Non-pigmented ciliary epithelial cell (primary cell): ENCODE results near the gene ANKRD1.
"Not testable (repeated sequence)": the region's sequence is repeated elsewhere in the genome, so short reads cannot be mapped to it uniquely, and the experiment has no call there.

Source experiments
- DNase-seq: peaks from one replicate; pipeline ENCODE4 v3.0.0-alpha.2; 2010; ENCODE audit warnings: low read depth

The ANKRD1 gene

DNA sequence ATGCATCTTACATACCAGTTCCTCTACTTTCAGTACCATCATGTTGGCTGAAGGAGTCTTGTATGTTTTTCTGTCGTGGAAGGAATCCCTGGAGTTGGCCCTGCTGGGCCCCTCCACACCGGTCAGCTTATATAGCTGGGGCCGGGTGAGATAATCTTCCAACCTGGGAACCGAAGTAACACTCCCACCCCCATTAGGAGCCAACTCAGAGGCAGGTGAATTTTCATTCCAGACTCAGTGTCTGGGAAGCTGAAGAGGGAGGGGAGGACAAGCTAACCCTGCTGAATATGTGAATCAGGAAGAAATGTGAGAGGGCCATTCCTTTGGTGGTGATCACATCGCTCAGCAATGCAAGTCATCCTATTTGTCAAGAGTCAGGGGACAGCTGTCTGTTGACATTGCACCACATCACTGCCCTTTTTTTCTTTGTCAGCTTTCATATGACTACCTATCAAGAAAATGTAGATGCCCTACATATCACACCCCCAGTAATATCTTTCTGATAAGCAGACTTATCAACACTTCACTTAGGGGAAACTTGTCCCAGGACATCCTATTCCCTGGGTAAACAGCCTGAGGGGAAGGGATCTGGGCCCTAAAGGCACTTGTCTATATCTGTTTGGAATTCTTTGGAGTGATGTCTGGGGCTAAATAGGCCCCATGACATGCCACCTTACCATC lies at the start of gene ANKRD1:
ANKRD1 (minus strand) TSS at position 102 of the 681 bp plus-strand sequence; CDS start at position 42, 60 bp downstream.
- peak; percentile 93 for DNase-seq

DNA sequence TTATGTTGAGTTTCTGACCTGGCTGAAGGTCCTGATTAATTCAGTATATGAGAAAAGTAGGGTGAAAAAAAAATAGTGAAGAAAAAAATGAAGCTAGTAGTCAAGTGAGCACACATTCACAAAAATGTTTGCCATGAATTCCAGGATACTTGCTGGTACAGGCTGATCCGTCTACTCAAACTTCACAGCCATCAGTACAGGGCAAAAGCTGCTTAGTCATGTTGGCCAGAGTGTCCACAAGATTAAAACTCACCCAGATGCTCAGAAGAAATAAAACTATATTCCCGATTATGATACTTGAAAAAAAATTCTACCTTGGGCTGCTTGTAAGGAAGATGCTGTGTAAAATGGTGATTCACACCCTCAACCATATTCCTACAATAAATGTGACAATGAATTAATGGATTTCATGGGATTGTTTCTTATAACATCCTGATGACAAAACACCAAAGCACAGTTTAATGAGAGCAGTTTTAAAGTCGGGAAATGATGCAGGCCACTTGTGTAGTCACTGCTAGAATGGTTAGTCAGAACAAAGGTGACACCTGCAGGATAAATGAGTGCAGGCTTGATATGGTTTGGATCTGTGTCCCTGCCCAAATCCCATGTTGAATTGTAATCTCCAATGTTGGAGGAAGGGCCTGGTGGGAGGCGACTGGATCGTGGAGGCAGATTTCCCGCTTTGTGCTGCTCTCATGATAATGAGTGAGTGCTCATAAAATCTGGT lies 49.2 kb upstream of the ANKRD1 start:
- DNase-seq: no peak

DNA sequence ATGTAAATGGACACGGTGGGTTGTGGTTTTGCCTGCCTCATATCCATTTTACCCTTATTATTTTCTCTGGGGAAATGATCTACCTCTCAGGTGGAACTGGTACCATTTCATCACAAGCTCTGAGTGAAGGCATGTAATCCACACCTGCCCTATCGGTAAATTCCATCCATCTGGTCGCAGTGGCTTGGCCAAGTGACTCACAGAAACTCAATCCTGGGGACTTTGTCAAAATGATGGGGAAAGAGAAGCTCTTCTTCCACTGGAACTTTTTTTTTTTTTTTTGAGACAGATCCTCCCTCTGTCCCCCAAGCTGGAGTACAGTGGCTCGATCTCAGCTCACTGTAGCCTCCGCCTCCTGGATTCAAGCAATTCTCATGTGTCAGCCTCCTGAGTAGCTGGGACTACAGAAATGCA lies 48.2 kb upstream of the ANKRD1 start:
- DNase-seq: no peak

DNA sequence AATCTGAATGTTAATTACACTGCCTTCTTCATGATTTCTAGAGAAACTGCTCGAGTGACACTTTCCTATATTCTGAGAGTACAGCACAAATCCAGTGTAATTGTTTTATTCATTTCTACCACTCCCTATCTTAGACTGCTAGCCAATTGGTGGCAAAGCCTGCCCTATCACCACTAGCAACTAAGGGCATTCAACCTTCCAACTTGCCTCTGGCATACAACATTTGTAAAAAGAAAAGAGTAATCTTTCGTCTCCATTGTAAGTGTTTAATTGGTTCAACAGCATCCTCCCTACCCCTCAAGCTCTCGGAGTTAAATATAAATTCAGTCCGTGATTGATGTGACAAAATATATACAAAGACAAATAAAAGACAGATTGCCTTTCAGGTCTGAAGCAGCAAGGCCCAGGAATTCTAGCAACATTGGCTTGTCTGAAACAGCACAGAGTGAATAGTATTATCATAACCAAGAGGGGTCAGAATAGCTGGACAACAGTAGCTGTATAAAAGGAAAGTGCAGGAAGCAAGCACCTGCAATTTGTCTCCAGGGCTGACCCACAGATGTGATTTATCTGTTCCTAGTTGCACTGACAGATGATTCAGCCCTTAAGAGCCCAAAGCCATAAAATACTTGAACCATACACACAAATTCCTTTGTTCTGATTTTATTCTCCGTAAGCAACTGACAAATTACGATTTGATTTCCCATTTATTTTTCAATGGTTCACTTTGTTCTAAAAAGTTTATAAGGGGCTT lies 47.6 kb upstream of the ANKRD1 start:
- DNase-seq: peak; percentile 73

DNA sequence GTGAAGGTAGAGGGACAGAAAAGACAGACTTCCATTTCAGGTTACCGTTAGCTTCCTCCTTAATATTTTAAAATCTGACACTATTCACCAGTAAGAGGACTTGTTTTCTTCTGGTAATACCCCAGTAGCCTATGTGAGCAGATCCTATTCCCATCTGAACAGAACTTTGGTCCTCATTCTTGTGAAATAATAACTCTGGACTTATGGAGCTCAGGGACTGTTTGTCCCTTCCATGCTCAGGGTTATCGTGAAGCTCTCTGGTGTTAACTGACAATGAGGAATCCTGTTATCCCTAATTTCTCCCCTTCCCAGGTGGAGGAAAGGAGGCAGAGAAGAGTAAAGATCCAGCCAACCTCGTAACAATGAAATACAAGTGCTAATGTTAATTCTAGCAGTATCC lies 47.0 kb upstream of the ANKRD1 start:
- DNase-seq: no peak

DNA sequence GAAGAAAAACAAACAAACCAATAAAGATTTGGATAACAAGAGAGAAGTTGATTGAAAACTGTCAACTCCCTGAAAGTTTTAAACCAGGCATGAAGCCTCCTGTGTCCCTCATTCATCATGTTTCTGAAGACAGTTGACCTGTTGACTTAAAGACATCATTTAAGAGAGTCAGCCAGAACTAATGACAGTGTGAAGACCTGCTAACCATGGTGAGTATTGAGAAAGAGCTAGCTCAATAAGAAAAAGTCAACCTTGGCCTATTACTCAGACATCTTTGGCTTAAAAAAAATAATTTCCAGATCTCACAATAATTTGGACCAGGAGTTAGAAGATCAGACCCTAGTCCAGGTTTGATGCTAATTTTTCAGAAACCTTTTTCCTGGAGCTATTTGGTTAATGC lies 45.3 kb upstream of the ANKRD1 start:
- no peak for DNase-seq

DNA sequence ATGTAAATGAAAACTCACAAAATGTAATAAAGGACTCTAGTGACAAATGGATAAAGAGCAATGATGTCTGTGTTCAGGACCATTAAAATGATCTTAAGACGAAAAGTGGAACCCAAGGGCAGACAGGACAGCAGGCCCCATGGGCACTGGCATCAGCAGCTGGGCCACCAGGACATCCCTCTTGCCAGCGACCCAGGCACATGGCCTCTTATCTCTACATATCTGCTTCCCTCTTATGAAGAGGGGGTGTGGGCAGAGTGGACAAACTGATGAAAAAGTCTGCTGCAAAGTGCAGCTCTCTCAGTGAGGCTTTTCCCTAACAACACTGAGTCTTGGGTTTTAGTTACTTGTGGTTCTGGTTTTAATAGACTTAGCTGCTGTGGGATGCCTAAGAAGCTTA lies 44.8 kb upstream of the ANKRD1 start:
- no peak for DNase-seq

DNA sequence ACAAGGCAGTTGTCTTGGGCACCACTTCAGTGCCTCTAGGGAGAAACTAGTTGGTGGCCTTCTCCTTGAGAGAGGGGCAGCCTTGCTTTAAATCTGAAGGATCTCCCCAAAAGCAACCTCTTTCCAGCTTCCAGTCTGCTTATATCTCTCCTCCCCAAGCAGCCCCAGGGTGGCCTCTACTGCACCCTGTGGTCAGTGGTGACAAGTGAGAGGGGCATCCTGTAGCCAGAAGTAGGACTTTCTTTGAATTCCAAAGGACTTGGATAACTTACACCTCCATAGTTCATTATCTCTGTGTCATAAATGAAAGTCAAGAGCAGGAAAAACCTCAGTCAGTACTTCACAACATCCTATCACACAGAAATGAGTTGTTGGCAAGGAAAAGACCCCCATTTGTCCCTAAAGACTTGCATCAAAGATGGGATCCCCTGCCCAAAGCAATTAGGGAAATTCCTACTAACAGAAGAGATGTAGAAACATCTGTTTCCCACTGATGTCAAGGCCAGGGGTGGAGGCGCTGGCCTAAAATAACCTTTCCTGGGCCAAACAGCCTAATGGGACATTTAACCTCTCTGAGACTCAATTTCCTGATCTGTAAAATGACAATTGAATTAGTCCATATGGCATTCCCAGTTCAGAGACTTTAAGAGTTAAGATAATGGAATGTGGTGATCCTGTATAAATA lies 44.0 kb upstream of the ANKRD1 start:
- DNase-seq: no peak

DNA sequence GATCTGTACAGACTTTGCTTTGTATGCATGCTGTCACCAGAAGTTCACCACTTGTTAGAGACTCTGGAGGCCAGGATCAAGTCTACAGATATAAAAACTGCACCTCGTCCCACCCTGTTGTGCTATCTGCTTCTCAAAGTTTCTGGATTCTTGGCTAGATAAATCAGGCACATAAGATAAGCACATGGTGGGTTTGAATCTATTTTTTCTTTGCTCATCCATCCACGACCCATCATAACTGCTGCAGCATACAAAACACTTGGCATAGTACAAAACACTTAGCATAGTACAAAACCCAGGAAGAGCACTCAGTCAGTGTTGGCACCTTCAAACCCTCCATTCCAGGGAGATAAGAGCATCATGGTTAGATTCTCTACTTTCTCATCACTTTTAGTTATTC lies 42.4 kb upstream of the ANKRD1 start:
- DNase-seq: no peak

DNA sequence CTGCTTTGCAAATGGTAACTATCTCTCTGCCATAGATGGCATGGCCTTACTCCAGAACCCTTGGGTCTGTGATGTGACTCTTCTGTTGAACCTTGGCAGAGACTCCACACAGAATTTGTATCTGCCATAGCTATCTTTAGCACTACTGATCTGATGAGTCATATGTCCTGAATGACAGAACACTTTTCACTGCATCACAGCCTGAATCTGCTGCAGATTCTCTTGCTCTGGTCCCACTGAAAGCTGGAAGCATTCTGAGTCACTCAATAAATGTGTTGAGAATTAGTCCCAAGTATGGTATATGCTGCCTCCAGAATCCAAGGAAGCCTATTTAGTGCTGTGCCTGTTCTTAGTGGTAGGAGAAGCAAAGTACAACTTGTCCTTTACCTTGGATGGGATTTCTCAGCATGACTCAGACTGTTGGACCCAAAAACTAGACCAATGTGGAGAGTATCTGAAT lies 39.5 kb upstream of the ANKRD1 start:
- DNase-seq: peak; percentile 87

DNA sequence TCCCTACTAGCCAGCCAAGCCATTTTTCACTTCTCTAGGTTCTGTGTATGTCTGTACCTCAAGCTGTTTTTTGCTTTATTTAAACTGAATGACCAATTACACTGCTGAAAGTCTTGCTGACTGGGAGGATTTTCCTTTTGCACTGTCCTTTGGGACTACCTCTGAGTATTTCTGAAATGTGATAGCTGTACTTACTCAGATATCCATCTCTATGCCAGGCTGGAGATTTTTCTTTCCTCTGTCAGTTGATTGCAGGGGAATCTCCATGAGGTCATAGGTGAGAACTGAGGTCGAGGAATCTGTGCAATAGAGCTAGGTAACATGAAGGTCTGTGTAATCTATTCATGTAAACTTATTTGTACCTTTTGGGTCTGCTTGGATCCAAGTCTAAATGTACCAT lies 38.9 kb upstream of the ANKRD1 start:
- DNase-seq: no peak

DNA sequence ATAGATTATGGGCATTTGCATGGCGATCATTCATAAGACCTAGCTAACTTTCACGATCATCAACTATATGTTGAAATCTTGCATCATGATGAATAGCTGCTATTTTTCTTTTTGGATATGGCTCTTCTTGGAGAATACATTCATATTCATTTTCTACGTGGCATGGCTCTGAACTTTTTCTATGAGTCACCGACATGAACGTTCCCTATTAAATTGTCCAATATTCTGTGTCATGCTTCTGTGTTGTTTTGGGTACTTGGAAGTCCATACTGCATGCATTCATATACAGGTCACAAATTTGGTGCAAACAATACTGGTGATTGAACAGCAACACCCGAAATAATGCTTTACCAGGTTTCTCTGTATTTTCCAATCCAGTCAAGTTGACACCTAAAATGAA lies 37.9 kb upstream of the ANKRD1 start:
- no peak for DNase-seq

DNA sequence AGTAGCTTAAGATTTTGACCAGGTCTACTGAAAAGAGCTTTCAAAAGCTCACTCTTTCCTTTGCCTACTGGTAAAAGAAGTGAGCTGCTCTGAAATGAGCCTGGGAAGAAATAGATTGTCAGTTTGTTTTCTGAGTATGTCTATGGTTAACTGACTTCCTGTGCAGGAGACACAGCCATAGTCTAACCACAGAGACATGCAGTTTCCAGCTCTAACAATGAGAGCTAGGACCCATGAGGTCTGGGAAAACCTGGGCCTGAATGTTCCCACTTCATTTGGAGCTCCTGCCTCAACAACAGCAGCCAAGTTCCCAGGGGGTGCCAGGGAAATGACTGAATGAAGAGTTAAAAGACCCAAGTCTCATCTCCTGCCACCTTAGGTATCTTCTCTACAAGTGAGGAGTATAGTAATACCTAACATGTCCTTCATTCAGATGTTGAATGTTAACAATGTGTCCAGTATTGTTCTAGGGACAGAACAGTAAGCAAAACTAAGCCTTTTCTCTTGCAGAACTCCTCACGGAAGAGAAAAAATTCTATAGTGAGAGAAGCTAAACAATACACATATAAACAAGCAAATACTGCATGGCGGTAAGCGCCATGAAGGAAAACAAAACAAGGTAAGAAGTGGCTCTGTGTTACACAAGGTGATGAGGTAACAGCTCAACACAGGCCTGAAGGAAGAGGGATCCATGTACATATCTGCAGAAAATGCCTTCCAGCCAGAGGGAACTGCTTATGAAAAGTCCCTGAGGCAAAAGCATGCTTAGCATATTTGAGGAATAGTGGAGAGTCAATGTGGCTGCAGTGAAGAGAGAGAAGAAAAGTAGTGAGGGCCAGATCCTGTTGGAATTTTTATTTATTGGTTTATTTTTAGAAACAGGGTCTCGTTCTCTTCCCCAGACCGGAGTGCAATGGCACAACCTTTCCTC lies 26.4 kb upstream of the ANKRD1 start:
- DNase-seq: no peak

DNA sequence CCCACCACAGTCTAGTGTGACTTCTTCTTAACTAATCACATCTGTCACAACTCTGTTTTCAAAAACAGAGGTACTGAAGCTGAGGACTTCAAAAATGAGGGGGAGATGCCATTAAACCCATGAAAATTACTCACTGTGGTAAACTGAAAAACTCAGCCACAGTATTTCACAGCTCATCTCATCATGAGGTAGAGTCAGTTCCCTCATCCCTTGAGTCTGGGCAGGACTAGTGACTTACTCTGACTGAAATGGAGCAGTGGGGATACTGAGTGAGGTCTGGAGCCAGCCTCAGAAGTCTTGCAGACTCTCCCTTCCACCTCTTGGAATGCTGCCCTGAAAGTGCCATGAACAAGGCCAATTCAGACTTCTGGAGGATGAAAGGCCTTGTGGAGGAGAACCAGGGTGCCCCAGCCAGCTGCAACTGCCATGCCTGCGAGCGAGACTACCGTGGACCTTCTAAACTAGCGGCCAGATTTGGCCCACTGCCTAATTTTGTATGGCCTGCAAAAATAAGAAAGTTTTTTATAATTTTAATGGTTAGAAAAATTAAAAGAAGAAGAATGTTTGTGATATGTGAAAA lies 24.7 kb upstream of the ANKRD1 start:
- no peak for DNase-seq

DNA sequence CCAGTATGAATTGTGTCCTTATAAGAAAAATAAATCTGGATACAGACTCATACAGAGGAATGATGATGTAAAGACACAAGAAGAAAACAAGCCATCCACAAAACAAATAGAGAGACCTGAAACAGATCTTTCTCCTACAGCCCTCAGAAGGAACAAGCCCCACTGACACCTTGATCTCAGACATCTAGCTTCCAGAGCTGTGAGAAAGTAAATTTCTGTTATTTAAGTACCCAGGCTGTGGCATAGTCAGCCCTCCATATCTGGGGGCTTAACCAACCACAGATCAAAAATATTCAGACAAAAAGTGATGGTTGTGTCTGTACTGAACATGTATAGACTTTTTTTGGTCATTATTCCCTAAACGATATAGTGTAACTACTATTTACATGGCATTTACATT lies 23.9 kb upstream of the ANKRD1 start:
- DNase-seq: no peak

DNA sequence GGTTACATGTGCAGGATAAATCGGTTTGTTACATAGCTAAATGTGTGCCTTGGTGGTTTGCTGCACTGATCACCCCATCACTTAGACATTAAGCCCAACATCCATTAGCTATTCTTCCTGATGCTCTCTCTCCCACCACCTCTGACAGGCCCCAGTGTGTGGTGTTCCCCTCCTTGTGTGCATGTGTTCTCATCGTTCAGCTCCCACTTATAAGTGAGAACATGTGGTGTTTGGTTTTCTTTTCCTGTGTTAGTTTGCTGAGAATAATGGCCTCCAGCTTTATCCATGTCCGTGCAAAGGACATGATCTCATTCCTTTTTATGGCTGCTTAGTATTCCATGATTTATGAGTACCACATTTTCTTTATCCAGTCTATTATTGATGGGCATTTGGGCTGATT lies 22.1 kb upstream of the ANKRD1 start:
- DNase-seq: not testable (repeated sequence)

DNA sequence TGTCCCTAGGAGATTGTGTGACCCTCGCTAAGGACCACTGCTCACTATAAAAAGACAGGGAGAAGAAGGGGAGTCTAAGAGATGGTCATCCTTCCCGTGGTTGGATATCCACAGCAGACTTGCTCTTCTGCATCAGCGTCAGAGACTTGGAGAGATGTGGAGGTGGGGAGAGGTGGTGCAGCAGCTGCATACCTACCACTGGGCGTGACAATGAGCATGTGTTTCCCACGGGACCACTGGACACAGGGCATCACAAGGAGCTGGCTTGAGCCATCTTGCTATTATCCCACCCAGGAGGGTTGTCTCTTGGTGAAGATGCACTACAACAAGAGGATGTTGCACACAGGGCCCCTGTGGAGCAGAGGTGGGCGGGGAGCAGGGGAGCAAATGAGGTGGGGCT lies 18.8 kb upstream of the ANKRD1 start:
- no peak for DNase-seq

DNA sequence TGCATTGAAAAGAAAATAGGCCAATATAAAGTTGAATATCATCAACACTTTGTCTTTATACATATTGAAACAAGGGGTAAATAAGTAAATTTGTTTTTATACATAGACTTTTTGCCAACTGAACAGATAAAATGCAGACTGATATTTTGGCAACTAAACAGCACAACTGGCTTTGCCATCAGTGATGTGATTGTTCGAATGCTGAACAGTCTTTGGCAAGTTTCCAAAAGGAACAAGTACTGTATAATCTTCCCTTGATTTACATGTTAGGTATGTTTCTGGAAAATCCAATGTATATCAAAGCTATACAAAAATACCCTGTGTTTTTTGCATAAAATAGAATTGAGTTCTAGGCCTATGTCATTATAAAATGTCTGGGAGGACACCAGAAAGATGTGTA lies 18.2 kb upstream of the ANKRD1 start:
- no peak for DNase-seq

DNA sequence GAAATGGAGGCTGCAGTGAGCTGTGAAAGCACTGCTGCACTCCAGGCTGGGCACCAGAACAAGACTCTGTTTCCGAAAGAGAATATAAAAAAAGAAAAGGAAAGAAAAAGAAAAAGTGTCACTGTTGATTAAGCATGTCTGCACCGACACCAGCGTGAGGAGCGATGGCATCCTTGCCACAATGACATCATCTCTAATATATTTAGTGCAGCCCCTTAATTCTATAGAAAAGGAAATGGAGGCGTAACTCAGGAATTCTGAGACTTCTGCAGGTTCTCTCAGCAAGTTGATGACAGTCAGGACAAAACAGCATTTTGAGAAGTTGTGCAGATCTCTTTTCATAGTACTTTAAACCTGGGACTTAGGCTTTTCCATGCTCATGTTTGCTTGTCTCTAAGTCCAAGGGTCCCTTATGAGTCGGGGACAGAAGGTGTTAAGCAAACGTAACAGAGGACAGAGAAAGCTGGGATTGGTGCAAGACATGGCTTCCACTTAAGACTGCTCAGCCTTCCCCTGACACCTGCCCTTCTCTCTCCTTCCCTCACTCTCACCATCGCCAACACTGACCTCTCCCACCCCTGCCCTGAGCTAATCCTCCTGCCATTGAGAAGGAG lies 16.9 kb upstream of the ANKRD1 start:
- no peak for DNase-seq

DNA sequence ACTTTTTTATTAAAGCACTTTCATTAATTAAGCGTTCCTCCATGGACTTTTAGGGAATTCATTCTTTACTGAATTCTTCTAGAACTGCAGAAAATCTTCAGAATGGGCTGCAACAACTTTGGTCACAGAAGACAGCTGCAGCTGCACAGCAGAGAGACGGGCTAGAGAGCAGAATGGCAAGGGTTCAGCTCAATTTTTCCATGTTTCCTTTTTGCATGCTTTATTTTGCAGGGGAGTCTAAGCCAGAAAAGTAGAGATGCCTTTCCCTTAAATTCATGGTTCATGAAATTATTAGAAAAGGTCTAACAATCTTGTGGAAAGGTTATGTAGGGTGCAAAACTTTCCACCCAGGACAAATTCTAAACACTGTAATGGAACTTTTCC lies 15.4 kb upstream of the ANKRD1 start:
- no peak for DNase-seq
